ENCODE data around the gene DBT. TPM values are rescaled to one million over a fixed set of nuclear protein-coding genes. Genes with fewer than 3 reads are reported as not detected.
"Not testable (repeated sequence)": the region's sequence is repeated elsewhere in the genome, so short reads cannot be mapped to it uniquely, and the experiment has no call there.

Gene DBT
- total RNA-seq, 1 donor from 2014 or later, result 7.4 TPM

DNA sequence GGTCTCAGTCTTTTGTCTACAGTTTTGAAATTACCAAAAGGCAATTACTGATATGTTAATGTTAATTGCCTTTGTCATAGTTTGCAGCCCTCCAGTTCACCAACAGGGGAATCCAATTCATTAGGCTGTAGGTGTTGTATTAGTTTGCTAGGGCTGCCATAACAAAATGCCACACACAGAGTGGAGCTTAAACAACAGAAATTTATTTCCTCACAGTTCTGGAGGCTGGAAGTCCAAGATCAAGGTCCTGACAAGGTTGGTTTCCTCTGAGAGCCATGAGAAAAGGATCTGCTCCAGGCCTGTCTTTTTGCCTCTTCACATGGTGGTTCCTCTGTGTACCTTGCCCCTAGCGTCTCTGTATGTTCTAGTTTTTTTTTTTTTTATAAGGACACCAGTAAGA, 17.6 kb upstream of the DBT start:
- no peaks in the 10 kb centered on the region for H3K27me3 ChIP-seq (ENCODE audit: control insufficient read depth, insufficient read depth, low read length)
- peaks cover 1% of the 10 kb centered on the region for H3K36me3 ChIP-seq (ENCODE audit: control insufficient read depth, insufficient read depth, low read length)
- peak overlapping the region; percentile 88 for H3K4me3 ChIP-seq (ENCODE audit: low read depth, low read length)
- no peak for DNase-seq (ENCODE audit: low read depth)
- TF ChIP-seq, protein P1, sequence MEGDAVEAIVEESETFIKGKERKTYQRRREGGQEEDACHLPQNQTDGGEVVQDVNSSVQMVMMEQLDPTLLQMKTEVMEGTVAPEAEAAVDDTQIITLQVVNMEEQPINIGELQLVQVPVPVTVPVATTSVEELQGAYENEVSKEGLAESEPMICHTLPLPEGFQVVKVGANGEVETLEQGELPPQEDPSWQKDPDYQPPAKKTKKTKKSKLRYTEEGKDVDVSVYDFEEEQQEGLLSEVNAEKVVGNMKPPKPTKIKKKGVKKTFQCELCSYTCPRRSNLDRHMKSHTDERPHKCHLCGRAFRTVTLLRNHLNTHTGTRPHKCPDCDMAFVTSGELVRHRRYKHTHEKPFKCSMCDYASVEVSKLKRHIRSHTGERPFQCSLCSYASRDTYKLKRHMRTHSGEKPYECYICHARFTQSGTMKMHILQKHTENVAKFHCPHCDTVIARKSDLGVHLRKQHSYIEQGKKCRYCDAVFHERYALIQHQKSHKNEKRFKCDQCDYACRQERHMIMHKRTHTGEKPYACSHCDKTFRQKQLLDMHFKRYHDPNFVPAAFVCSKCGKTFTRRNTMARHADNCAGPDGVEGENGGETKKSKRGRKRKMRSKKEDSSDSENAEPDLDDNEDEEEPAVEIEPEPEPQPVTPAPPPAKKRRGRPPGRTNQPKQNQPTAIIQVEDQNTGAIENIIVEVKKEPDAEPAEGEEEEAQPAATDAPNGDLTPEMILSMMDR (IDR thresholded peaks at IDR 0.05; ENCODE audit: insufficient read depth, low read length, poor library complexity, severe bottlenecking), result no peak

- H3K27me3 ChIP-seq (ENCODE audit: control insufficient read depth, insufficient read depth, low read length), result no peaks in the 10 kb centered on the region
- TF ChIP-seq, protein P1 (IDR thresholded peaks at IDR 0.05; ENCODE audit: insufficient read depth, low read length, poor library complexity, severe bottlenecking), result no peak
- peaks cover 1% of the 10 kb centered on the region for H3K36me3 ChIP-seq (ENCODE audit: control insufficient read depth, insufficient read depth, low read length)
- no peak for DNase-seq (ENCODE audit: low read depth)
- H3K4me3 ChIP-seq (ENCODE audit: low read depth, low read length), result peak overlapping the region; percentile 88
Observed at GRCh38 chr1:100266741-100267140, 17.1 kb upstream of the DBT start.

DNA sequence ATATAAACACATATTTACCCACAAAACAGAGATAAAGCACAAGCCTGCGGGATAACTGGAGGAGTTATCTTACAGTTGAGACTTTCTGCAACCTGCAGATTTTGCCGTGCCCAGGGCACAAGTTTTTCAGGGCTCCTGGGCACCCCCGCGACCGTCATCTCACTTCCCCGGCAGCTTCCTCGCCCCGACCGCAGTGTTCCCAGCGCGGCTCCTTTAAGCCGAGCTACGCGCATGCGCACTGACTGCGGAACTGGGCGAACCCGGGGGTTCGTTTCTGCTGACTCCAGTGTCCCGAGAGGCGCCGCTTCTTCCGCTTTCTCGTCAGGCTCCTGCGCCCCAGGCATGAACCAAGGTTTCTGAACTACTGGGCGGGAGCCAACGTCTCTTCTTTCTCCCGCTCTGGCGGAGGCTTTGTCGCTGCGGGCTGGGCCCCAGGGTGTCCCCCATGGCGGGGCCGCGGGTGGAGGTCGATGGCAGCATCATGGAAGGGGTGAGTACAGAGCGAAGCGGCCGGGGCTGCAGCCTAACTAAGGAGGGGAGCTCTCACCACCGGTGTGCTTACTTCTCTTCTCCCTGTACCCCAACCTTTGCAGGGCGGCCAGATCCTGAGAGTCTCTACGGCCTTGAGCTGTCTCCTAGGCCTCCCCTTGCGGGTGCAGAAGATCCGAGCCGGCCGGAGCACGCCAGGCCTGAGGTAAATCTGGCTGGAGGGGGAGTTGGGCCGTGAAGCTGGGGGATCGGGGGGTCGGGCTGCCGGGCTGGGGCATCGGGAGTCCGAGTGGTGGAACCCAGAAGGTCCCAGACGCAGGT, 16.5 kb upstream of the DBT start, which contains the start of gene RTCA:
TSS of gene RTCA (plus strand) at position 286 of the 810 bp plus-strand sequence. CDS start at position 446, 160 bp downstream.
- no peaks in the 10 kb centered on the region for H3K27me3 ChIP-seq (ENCODE audit: control insufficient read depth, insufficient read depth, low read length)
- peak within 1 kb of the TSS; percentile 88 for H3K4me3 ChIP-seq (ENCODE audit: low read depth, low read length)
- peak; percentile 84 for DNase-seq (ENCODE audit: low read depth)
- peaks cover 1% of the 10 kb centered on the region for H3K36me3 ChIP-seq (ENCODE audit: control insufficient read depth, insufficient read depth, low read length)
- TF ChIP-seq, protein P1 (IDR thresholded peaks at IDR 0.05; ENCODE audit: insufficient read depth, low read length, poor library complexity, severe bottlenecking), result no peak

- Histone ChIP-seq H3K27me3 (ENCODE audit: control insufficient read depth, insufficient read depth, low read length) (no peaks in the 10 kb centered on the region), H3K36me3 (ENCODE audit: control insufficient read depth, insufficient read depth, low read length) (peaks cover 1% of the 10 kb centered on the region), H3K4me3 (ENCODE audit: low read depth, low read length) (peak overlapping the region; percentile 88)
- TF ChIP-seq, protein P1 (IDR thresholded peaks at IDR 0.05; ENCODE audit: insufficient read depth, low read length, poor library complexity, severe bottlenecking), result no peak
- no peak for DNase-seq (ENCODE audit: low read depth)
Observed at GRCh38 chr1:100265562-100265930, 15.9 kb upstream of the DBT start.

GRCh38 chr1:100264081-100264480, 14.4 kb upstream of the DBT start:
- H3K36me3 ChIP-seq (ENCODE audit: control insufficient read depth, insufficient read depth, low read length); H3K27me3 ChIP-seq (ENCODE audit: control insufficient read depth, insufficient read depth, low read length); DNase-seq (ENCODE audit: low read depth); H3K4me3 ChIP-seq (ENCODE audit: low read depth, low read length): not testable (repeated sequence)

GRCh38 chr1:100261686-100262085, 12.1 kb upstream of the DBT start:
- H3K4me3 ChIP-seq (ENCODE audit: low read depth, low read length), result no peak overlapping the region
- TF ChIP-seq, protein P1 (IDR thresholded peaks at IDR 0.05; ENCODE audit: insufficient read depth, low read length, poor library complexity, severe bottlenecking), result no peak
- H3K36me3 ChIP-seq (ENCODE audit: control insufficient read depth, insufficient read depth, low read length), result no peaks in the 10 kb centered on the region
- H3K27me3 ChIP-seq (ENCODE audit: control insufficient read depth, insufficient read depth, low read length), result no peaks in the 10 kb centered on the region
- no peak for DNase-seq (ENCODE audit: low read depth)

DNA sequence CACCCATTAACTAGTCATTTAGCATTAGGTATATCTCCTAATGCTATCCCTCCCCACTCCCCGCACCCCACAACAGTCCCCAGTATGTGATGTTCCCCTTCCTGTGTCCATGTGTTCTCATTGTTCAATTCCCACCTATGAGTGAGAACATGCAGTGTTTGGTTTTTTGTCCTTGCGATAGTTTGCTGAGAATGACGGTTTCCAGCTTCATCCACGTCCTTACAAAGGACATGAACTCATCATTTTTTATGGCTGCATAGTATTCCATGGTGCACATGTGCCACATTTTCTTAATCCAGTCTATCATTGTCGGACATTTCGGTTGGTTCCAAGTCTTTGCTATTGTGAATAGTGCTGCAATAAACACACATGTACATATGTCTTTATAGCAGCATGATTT, 8.8 kb upstream of the DBT start:
- DNase-seq (ENCODE audit: low read depth); H3K27me3 ChIP-seq (ENCODE audit: control insufficient read depth, insufficient read depth, low read length); H3K4me3 ChIP-seq (ENCODE audit: low read depth, low read length); H3K36me3 ChIP-seq (ENCODE audit: control insufficient read depth, insufficient read depth, low read length): not testable (repeated sequence)

GRCh38 chr1:100256273-100256672, 6.6 kb upstream of the DBT start:
- H3K36me3 ChIP-seq (ENCODE audit: control insufficient read depth, insufficient read depth, low read length); DNase-seq (ENCODE audit: low read depth); H3K27me3 ChIP-seq (ENCODE audit: control insufficient read depth, insufficient read depth, low read length); H3K4me3 ChIP-seq (ENCODE audit: low read depth, low read length): not testable (repeated sequence)
